G401 (cell line): ENCODE measurements around the gene RAP1GAP. TPM values are rescaled to one million over a fixed set of nuclear protein-coding genes. Genes with fewer than 3 reads are reported as not detected.

ENCODE experiments used
- DNase-seq: peaks from one replicate; pipeline ENCODE4 v3.0.0-alpha.2; 2015; ENCODE audit warnings: low spot score
- in situ Hi-C: cut with HindIII; loops from 2 replicates; pipeline ENCODE4 v1.10.0; 2016; ENCODE audit warnings: low sequenced_read_pairs, mixed read lengths
- total RNA-seq: library from RNA; depleted of rRNA; stranded (reverse); fragments of >200 nt; shearing (Covaris generic); gene quantifications from 2 replicates; pipeline ENCODE4 v1.2.3, GENCODE V29; 2014

Gene RAP1GAP
- total RNA-seq, 1 experiment from 2014 or later = 3.7 TPM

GRCh38 chr1:21664806-21665588 is 4.2 kb downstream of the RAP1GAP start:
- in situ Hi-C loops = no loop called here
- no peak for DNase-seq

- peak; percentile 47 for DNase-seq
- in situ Hi-C loops = no loop called here
Measured at GRCh38 chr1:21663951-21664805, 5.0 kb downstream of the RAP1GAP start.

- in situ Hi-C loops = no loop called here
- DNase-seq = no peak
Measured at GRCh38 chr1:21663248-21663950, 5.8 kb downstream of the RAP1GAP start.

GRCh38 chr1:21662426-21663247 is 6.5 kb downstream of the RAP1GAP start:
- in situ Hi-C loops = no loop called here
- no peak for DNase-seq

GRCh38 chr1:21661886-21662285 is 7.3 kb downstream of the RAP1GAP start:
- in situ Hi-C loops = no loop called here
- DNase-seq = no peak

GRCh38 chr1:21659924-21660326 is 9.2 kb downstream of the RAP1GAP start:
- in situ Hi-C loops = no loop called here

GRCh38 chr1:21659099-21659923 is 9.8 kb downstream of the RAP1GAP start:
- in situ Hi-C loops = no loop called here

More at GRCh38 chr1:21659924-21660326, 9.2 kb downstream of the RAP1GAP start:
- DNase-seq = peak; percentile 54

GRCh38 chr1:21657456-21658190 is 11.5 kb downstream of the RAP1GAP start:
- in situ Hi-C loops = no loop called here

More at GRCh38 chr1:21659099-21659923, 9.8 kb downstream of the RAP1GAP start:
- DNase-seq = peak; percentile 65

GRCh38 chr1:21655748-21656147 is 13.4 kb downstream of the RAP1GAP start:
- in situ Hi-C loops = no loop called here

More at GRCh38 chr1:21657456-21658190, 11.5 kb downstream of the RAP1GAP start:
- DNase-seq = no peak

GRCh38 chr1:21655259-21655658 is 13.9 kb downstream of the RAP1GAP start:
- no peak for DNase-seq
- in situ Hi-C loops = no loop called here

More at GRCh38 chr1:21655748-21656147, 13.4 kb downstream of the RAP1GAP start:
- no peak for DNase-seq

- in situ Hi-C loops = no loop called here
- no peak for DNase-seq
Measured at GRCh38 chr1:21654209-21654608, 14.9 kb downstream of the RAP1GAP start.

- in situ Hi-C loops = no loop called here
- no peak for DNase-seq
Measured at GRCh38 chr1:21653744-21654100, 15.4 kb downstream of the RAP1GAP start.

GRCh38 chr1:21652937-21653743 is 16.0 kb downstream of the RAP1GAP start:
- in situ Hi-C loops = no loop called here
- no peak for DNase-seq

- DNase-seq = no peak
- in situ Hi-C loops = no loop called here
Measured at GRCh38 chr1:21652101-21652936, 16.8 kb downstream of the RAP1GAP start.

- in situ Hi-C loops = no loop called here
- DNase-seq = no peak
Measured at GRCh38 chr1:21651214-21652042, 17.7 kb downstream of the RAP1GAP start.
